Activated CD8-positive, alpha-beta T cell treated with anti-CD3 and anti-CD28 coated beads for 36 hours (primary cell): ENCODE data around the gene FMNL3. TPM values are rescaled to one million over a fixed set of nuclear protein-coding genes. Genes with fewer than 3 reads are reported as not detected.

ENCODE experiments used
- ATAC-seq: fragments of 200-7000 bp; cut with Tn5 transposase; one replicate; pipeline ENCODE4 v1.10.0; 2021; ENCODE audit warnings: mild to moderate bottlenecking, moderate library complexity
- CTCF ChIA-PET: fragments of 350-600 bp; sonication (Branson Sonifier 250); formaldehyde crosslinking; loops from one replicate; lab custom pipeline; 2021; ENCODE audit warnings: antibody characterized with exemption; lab: Charles Lee
- POLR2A ChIA-PET: fragments of 350-600 bp; sonication (Branson Sonifier 250); formaldehyde crosslinking; loops from one replicate; lab custom pipeline; 2021; ENCODE audit warnings: antibody characterized with exemption; lab: Charles Lee
- DNase-seq: peaks from one replicate; pipeline ENCODE4 v3.0.0-alpha.2; 2020
- H3K27ac Mint-ChIP-seq: one replicate; pipeline ENCODE4 v1.8.0; 2021; ENCODE audit warnings: mild to moderate bottlenecking, mixed read lengths
- H3K27me3 Mint-ChIP-seq: one replicate; pipeline ENCODE4 v1.8.0; 2021; ENCODE audit warnings: mixed read lengths
- H3K36me3 Mint-ChIP-seq: one replicate; pipeline ENCODE4 v1.8.0; 2021; ENCODE audit warnings: low read depth, mixed read lengths
- H3K4me1 Mint-ChIP-seq: one replicate; pipeline ENCODE4 v1.8.0; 2021; ENCODE audit warnings: low read depth, mixed read lengths
- H3K4me3 Mint-ChIP-seq: one replicate; pipeline ENCODE4 v1.8.0; 2021; ENCODE audit warnings: mild to moderate bottlenecking, moderate library complexity, mixed read lengths
- H3K9me3 Mint-ChIP-seq: one replicate; pipeline ENCODE4 v1.8.0; 2021; ENCODE audit warnings: mixed read lengths
- intact Hi-C: fragments of 100-400 bp; cut with micrococcal nuclease; formaldehyde crosslinking; loops from one replicate; pipeline ENCODE4 v1.10.0; 2022
- total RNA-seq, 2 experiments: library from RNA; stranded (reverse); gene quantifications; one replicate each; pipeline ENCODE4 v1.2.3, GENCODE V29; 2021
- TF ChIP-seq, protein P1 (sequence below): fragments of 200-600 bp; IDR thresholded peaks from one replicate; pipeline ENCODE4 v1.8.0; 2022; ENCODE audit warnings: antibody characterized with exemption, mild to moderate bottlenecking

The FMNL3 gene
- total RNA-seq, 2 experiments from 2014 or later = 22.8 to 23.5 TPM

DNA sequence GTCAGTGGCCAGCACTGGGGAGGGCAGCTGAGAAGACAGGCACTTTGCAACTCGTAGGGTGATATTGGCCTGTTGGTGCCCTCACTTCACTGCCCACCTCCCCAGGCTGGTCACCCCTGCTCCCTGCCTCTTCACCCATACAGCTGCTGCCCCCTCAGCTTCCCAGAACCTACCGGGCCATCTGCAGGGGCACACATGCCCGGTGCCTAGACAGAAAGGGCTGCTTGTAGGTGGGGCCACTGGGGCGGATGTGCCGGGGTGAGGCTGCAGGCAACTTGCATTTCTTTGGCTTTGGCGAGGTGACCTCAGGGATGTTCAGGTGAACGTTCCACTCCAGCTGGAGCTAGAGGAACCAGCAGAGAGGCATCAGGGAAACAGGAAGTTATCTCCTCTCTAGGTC lies 118.9 kb downstream of the FMNL3 start:
- TF ChIP-seq, protein P1, sequence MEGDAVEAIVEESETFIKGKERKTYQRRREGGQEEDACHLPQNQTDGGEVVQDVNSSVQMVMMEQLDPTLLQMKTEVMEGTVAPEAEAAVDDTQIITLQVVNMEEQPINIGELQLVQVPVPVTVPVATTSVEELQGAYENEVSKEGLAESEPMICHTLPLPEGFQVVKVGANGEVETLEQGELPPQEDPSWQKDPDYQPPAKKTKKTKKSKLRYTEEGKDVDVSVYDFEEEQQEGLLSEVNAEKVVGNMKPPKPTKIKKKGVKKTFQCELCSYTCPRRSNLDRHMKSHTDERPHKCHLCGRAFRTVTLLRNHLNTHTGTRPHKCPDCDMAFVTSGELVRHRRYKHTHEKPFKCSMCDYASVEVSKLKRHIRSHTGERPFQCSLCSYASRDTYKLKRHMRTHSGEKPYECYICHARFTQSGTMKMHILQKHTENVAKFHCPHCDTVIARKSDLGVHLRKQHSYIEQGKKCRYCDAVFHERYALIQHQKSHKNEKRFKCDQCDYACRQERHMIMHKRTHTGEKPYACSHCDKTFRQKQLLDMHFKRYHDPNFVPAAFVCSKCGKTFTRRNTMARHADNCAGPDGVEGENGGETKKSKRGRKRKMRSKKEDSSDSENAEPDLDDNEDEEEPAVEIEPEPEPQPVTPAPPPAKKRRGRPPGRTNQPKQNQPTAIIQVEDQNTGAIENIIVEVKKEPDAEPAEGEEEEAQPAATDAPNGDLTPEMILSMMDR = no peak
- CTCF ChIA-PET = interaction anchor here (1.0 to 1.1 kb wide), 2 partner anchors 8 to 230 kb away, joined by 3 to 4 read pairs; no protein-coding TSS in a partner anchor

DNA sequence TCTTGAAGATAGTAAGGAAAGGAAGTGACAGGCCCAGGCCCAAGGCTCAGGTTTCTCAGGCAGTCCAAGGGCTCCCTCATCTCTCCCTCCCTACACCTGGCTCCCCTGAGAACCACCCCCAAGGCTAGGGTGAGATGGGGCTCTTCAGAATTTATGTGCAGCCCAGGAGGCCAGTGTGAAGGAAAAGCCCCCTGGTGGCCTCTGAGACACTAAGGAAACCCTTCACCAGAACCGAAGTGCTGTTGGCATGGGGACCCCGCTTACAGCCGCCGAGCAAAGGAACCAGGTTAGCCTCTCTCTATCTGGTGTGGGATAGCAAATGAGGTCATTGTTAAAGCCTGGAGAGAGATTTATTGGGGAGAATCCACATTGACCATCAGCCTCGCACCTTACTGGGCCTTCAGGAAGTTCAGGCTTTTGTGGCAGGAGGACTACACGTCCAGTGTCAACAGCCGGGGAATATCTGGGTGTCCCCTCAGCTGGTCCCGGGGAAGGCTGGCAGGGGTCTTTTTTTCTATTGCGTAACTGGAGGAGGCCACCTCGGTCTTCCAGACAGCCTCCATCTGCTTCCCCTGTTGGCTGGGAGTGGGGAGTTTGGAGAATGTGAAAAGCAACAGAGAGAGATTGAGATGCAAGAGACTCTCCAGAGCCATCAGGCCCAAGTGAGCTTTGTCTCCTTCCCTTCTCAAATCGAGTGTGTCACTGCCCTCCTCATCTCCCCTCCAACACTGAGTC lies 119.9 kb downstream of the FMNL3 start:
- Mint-ChIP-seq H3K4me3 (no peak overlapping the region), H3K27ac (no peak overlapping the region), H3K27me3 (no peaks in the 10 kb centered on the region), H3K4me1 (no peaks in the 10 kb centered on the region), H3K9me3 (peaks cover 1% of the 10 kb centered on the region), H3K36me3 (peaks cover 25% of the 10 kb centered on the region)
- CTCF ChIA-PET = interaction anchor here (1.1 kb wide), 1 partner anchor 229 kb away, joined by 3 read pairs; no protein-coding TSS in a partner anchor
- TF ChIP-seq, protein P1 = no peak
- no peak for ATAC-seq
- intact Hi-C loops = no loop called here
- DNase-seq = no peak
- POLR2A ChIA-PET = interaction anchor here (0.6 kb wide), 1 partner anchor 363 kb away, joined by 3 read pairs; no protein-coding TSS in a partner anchor

More for the DNA sequence above, 118.9 kb downstream of the FMNL3 start:
- intact Hi-C loops = no loop called here
- no peak for ATAC-seq
- Mint-ChIP-seq H3K36me3 (peaks cover 25% of the 10 kb centered on the region), H3K4me3 (no peak overlapping the region), H3K9me3 (peaks cover 1% of the 10 kb centered on the region), H3K4me1 (no peaks in the 10 kb centered on the region), H3K27me3 (no peaks in the 10 kb centered on the region), H3K27ac (no peak overlapping the region)
- POLR2A ChIA-PET = no interaction called here
- DNase-seq = no peak

Other genes starting within 250 kb of the FMNL3 start
- gene KCNH3, start 168.4 kb downstream of the FMNL3 start, total RNA-seq = 1 to 10 TPM; 8.0 to 9.1 TPM
- gene MCRS1, start 139.3 kb downstream of the FMNL3 start, total RNA-seq = 10 to 100 TPM; 57.1 to 61.1 TPM
- not detected for gene FAM186B, start 101.8 kb downstream of the FMNL3 start, total RNA-seq
- 1 to 10 TPM; 4.9 to 5.6 TPM for gene PRPF40B, start 83.8 kb downstream of the FMNL3 start, total RNA-seq
- gene TMBIM6, start 34.2 kb upstream of the FMNL3 start, total RNA-seq = 100 to 1,000 TPM; 437 to 443 TPM
- gene NCKAP5L, start 121.0 kb upstream of the FMNL3 start, total RNA-seq = 1 to 10 TPM; 5.5 to 5.7 TPM
- 1 to 10 TPM; 5.0 to 5.3 TPM for gene BCDIN3D, start 135.7 kb upstream of the FMNL3 start, total RNA-seq
- gene FAIM2, start 196.5 kb upstream of the FMNL3 start, total RNA-seq = under 1 TPM; 0.22 to 0.56 TPM
- gene AQP2, start 243.3 kb upstream of the FMNL3 start, total RNA-seq = not detected